GM12878 (cell line): ENCODE data around the gene H2AZ1. TPM values are rescaled to one million over a fixed set of nuclear protein-coding genes. Genes with fewer than 3 reads are reported as not detected.
A peak's percentile ranks its signal among the peaks of the same experiment; 100 is the strongest.

Source experiments
- BHLHE40 ChIP-seq, 2 experiments: fragments of 450-650 bp in 1 of 2; IDR thresholded peaks; 2 replicates each; pipeline ENCODE4 v1.6.1; 2011 to 2017; ENCODE audit warnings: low read depth in 2 of 2, borderline replicate concordance in 1 of 2, improper control_type of control experiment in 1 of 2, low read length in 1 of 2, mild to moderate bottlenecking in 1 of 2
- BMI1 ChIP-seq: fragments of 450-650 bp; IDR thresholded peaks from 2 replicates; pipeline ENCODE4 v1.6.1; 2016; ENCODE audit warnings: mild to moderate bottlenecking, moderate library complexity, borderline replicate concordance
- BRCA1 ChIP-seq: IDR thresholded peaks from 2 replicates; pipeline ENCODE4 v1.6.1; 2011; ENCODE audit warnings: low read depth, low read length, improper control_type of control experiment
- CBFB ChIP-seq: IDR thresholded peaks from 2 replicates; pipeline ENCODE4 v1.6.1; 2016; ENCODE audit warnings: antibody characterized with exemption, low read depth
- CBX3 ChIP-seq: fragments of 200-600 bp; sonication (generic); IDR thresholded peaks from 2 replicates; pipeline ENCODE4 v1.6.1; 2016; ENCODE audit warnings: low read depth, borderline replicate concordance
- CEBPB ChIP-seq, 2 experiments: fragments of 150-350 bp in 1 of 2; IDR thresholded peaks; 2 replicates each; pipeline ENCODE4 v1.6.1; 2012 to 2014; ENCODE audit warnings: low read depth in 2 of 2, low read length in 2 of 2, borderline replicate concordance in 1 of 2, inconsistent platforms in 1 of 2
- CHD4 ChIP-seq: fragments of 200-600 bp; sonication (generic); IDR thresholded peaks from 2 replicates; pipeline ENCODE4 v1.6.1; 2016; ENCODE audit warnings: mild to moderate bottlenecking
- CREB1 ChIP-seq: IDR thresholded peaks from 2 replicates; pipeline ENCODE4 v1.6.1; 2012; ENCODE audit warnings: low read depth, mild to moderate bottlenecking, inconsistent platforms
- ETV6 ChIP-seq, 2 experiments: fragments of 450-650 bp in 1 of 2; IDR thresholded peaks in 1 of 2; conservative IDR thresholded peaks in 1 of 2; 2 replicates each; pipeline ENCODE4 v1.6.1; 2014; ENCODE audit warnings: antibody characterized with exemption in 1 of 2, borderline replicate concordance in 1 of 2, low read depth in 1 of 2, mild to moderate bottlenecking in 1 of 2, moderate library complexity in 1 of 2
- EZH2 ChIP-seq: IDR thresholded peaks from 2 replicates; pipeline ENCODE4 v1.6.1; 2012; ENCODE audit warnings: low read depth, mild to moderate bottlenecking, control low read depth, inconsistent platforms, low read length, borderline replicate concordance; ENCODE audit not compliant: control insufficient read depth
- GATAD2B ChIP-seq: fragments of 450-650 bp; conservative IDR thresholded peaks from 2 replicates; pipeline ENCODE4 v1.6.1; 2017; ENCODE audit warnings: low read depth, mild to moderate bottlenecking, moderate library complexity
- HDGF ChIP-seq: fragments of 450-650 bp; IDR thresholded peaks from 2 replicates; pipeline ENCODE4 v1.6.1; 2016; ENCODE audit warnings: antibody characterized with exemption
- JUNB ChIP-seq: IDR thresholded peaks from 2 replicates; pipeline ENCODE4 v1.6.1; 2016; ENCODE audit warnings: antibody characterized with exemption, mild to moderate bottlenecking
- KAT2A ChIP-seq: conservative IDR thresholded peaks from 2 replicates; pipeline ENCODE4 v1.6.1; 2011; ENCODE audit warnings: low read depth, low read length; ENCODE audit not compliant: control insufficient read depth
- MEF2A ChIP-seq: IDR thresholded peaks from 2 replicates; pipeline ENCODE4 v1.6.1; 2011; ENCODE audit warnings: low read depth, mild to moderate bottlenecking, low read length, moderate library complexity; ENCODE audit not compliant: insufficient read depth
- MXI1 ChIP-seq: fragments of 150-350 bp; IDR thresholded peaks from 2 replicates; pipeline ENCODE4 v1.6.1; 2011; ENCODE audit warnings: low read depth, mild to moderate bottlenecking, inconsistent platforms, low read length, improper control_type of control experiment
- NBN ChIP-seq: fragments of 450-650 bp; IDR thresholded peaks from 2 replicates; pipeline ENCODE4 v1.6.1; 2016
- PAX8 ChIP-seq: fragments of 450-650 bp; IDR thresholded peaks from 2 replicates; pipeline ENCODE4 v1.6.1; 2017; ENCODE audit warnings: mild to moderate bottlenecking, moderate library complexity
- PML ChIP-seq: IDR thresholded peaks from 2 replicates; pipeline ENCODE4 v1.6.1; 2012; ENCODE audit warnings: low read length, inconsistent platforms
- POLR2AphosphoS2 ChIP-seq: IDR thresholded peaks from 2 replicates; pipeline ENCODE4 v1.6.1; 2011; ENCODE audit warnings: low read depth, mild to moderate bottlenecking, low read length, improper control_type of control experiment, moderate library complexity
- SIN3A ChIP-seq: IDR thresholded peaks from 2 replicates; pipeline ENCODE4 v1.6.1; 2012; ENCODE audit warnings: low read depth, low read length, improper control_type of control experiment
- SMAD1 ChIP-seq: fragments of 450-650 bp; IDR thresholded peaks from 2 replicates; pipeline ENCODE4 v1.6.1; 2018; ENCODE audit warnings: mild to moderate bottlenecking, low read depth; ENCODE audit not compliant: partially characterized antibody
- SMAD5 ChIP-seq: IDR thresholded peaks from 2 replicates; pipeline ENCODE4 v1.6.1; 2016; ENCODE audit warnings: antibody characterized with exemption, low read depth
- ZNF24 ChIP-seq: fragments of 450-650 bp; IDR thresholded peaks from 2 replicates; pipeline ENCODE4 v1.6.1; 2017; ENCODE audit warnings: antibody characterized with exemption, mild to moderate bottlenecking
- polyA plus RNA-seq, 11 experiments: library from polyadenylated mRNA; depleted of rRNA in 4 of 11; unstranded in 6 of 11; stranded (reverse) in 5 of 11; fragments of >200 nt; fragmentation: Nextera tagmentation in 4 of 11; fragmentation: Illumina TruSeq in 1 of 11; extraction: Ambion mirVana in 4 of 11; extraction: Trizol in 1 of 11; gene quantifications; 1 replicate in 1 of 11; 2 replicates in 10 of 11; pipeline versions ENCODE4 v1.2.1 to v1.2.3, GENCODE V29; 2011 to 2016; ENCODE audit warnings: inconsistent platforms in 2 of 11, missing spikeins in 2 of 11, low read depth in 1 of 11
- total RNA-seq, 4 experiments: library from RNA; depleted of rRNA in 3 of 4; stranded (reverse); fragments of >200 nt in 3 of 4; fragmentation: Illumina TruSeq in 1 of 4; extraction: Trizol in 1 of 4; gene quantifications; 2 replicates each; pipeline versions ENCODE4 v1.2.1 to v1.2.3, GENCODE V29; 2013 to 2021
- TF ChIP-seq, protein P1 (sequence below): IDR thresholded peaks from 2 replicates; pipeline ENCODE4 v1.6.1; 2011; ENCODE audit warnings: borderline replicate concordance, low read depth, mild to moderate bottlenecking, moderate library complexity, mixed read lengths, low read length; ENCODE audit not compliant: insufficient read depth; ENCODE audit errors: extremely low read length
- TF ChIP-seq, protein P2 (sequence below): fragments of 450-650 bp; IDR thresholded peaks from 2 replicates; pipeline ENCODE4 v1.6.1; 2017; ENCODE audit warnings: mild to moderate bottlenecking, moderate library complexity

Gene H2AZ1
- total and polyA plus RNA-seq, 10 of the 15 experiments (the other 5 are each of a cell fraction or from before 2014, with no cell fraction given): 652 to 4,800 (median 898) TPM

DNA sequence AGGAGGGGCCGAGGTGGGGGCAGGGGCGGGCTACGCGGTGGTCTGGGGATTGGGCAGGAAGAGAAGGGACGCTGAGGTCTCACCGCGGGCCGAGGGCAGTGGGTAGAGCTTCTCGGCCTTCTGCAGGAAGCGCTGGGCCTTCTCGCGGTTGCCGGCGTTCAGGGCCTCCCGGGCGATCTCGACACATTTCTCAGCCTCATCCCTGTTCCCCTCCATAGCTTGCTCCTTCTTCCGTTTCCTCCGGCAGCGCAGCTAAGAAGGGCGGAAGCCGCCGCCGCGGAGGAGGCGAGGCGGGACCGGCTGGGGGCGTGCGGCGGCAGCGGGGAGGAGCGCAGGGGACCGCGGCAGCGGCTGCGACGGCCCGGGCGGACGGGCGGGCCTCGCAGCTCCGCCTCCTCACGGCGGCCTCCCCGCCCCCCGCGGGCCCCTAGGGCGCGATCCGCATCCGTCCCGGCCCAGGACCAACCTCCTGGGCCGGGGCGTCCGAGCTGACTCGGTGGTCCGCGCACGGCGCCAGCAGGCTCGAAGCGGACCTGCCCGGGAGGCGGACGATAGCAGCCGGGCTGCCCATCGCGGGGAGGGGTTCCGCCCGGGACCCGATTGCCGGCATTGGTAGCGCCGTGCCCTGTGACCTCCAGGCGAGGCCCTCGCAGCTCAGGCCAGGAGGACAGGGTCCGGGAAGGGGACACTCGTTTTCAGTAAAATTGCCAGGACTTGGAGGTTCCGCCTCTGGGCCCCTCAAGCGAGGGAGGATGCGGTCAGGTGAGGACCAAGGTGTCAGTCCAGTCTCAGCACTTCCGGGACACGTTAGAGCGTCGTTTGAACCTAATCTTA, 3.5 kb downstream of the H2AZ1 start, which contains the start of gene DNAJB14 (continued):
- TF ChIP-seq BMI1: no peak
- TF ChIP-seq SMAD1: no peak
- TF ChIP-seq BHLHE40 (IDR thresholded peaks at IDR 0.05; ENCODE audit: borderline replicate concordance in 1 of 2, low read depth in 2 of 2, low read length in 1 of 2): peak; percentile 42 to 91; a peak in 3 of 4 replicates
- no peak for TF ChIP-seq PAX8
- TF ChIP-seq ETV6 (conservative IDR thresholded peaks at IDR 0.05 in 1 of 2, IDR thresholded peaks at IDR 0.05 in 1 of 2; ENCODE audit: borderline replicate concordance in 1 of 2, low read depth in 1 of 2): peak in 1 of 2 experiments; percentile 36; a peak in 1 of 4 replicates
- TF ChIP-seq CBX3: no peak
- TF ChIP-seq HDGF: peak; percentile 26; the same call in 1 of the 2 replicates
- peak; percentile 69; the same call in 1 of the 2 replicates for TF ChIP-seq PML
- TF ChIP-seq GATAD2B: peak; percentile 96
- no peak for TF ChIP-seq BRCA1
- peak; percentile 75 for TF ChIP-seq MXI1
- peak; percentile 61; the same call in 1 of the 2 replicates for TF ChIP-seq SMAD5
- TF ChIP-seq CEBPB (IDR thresholded peaks at IDR 0.05; ENCODE audit: borderline replicate concordance in 1 of 2, low read depth in 2 of 2, low read length in 2 of 2): no peak
- TF ChIP-seq EZH2: no peak
- TF ChIP-seq ZNF24: no peak
- no peak for TF ChIP-seq CBFB
- TF ChIP-seq, protein P1, sequence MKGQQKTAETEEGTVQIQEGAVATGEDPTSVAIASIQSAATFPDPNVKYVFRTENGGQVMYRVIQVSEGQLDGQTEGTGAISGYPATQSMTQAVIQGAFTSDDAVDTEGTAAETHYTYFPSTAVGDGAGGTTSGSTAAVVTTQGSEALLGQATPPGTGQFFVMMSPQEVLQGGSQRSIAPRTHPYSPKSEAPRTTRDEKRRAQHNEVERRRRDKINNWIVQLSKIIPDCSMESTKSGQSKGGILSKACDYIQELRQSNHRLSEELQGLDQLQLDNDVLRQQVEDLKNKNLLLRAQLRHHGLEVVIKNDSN: no peak
- peak; percentile 87 for TF ChIP-seq POLR2AphosphoS2
- TF ChIP-seq CREB1: no peak
- TF ChIP-seq MEF2A: 0 out of 2 replicates have a peak, but pooled peaks have one; percentile 43
- no peak for TF ChIP-seq CHD4
- TF ChIP-seq NBN: no peak
- TF ChIP-seq SIN3A: no peak; the same call in 1 of the 2 replicates
- TF ChIP-seq JUNB: no peak
- TF ChIP-seq, protein P2, sequence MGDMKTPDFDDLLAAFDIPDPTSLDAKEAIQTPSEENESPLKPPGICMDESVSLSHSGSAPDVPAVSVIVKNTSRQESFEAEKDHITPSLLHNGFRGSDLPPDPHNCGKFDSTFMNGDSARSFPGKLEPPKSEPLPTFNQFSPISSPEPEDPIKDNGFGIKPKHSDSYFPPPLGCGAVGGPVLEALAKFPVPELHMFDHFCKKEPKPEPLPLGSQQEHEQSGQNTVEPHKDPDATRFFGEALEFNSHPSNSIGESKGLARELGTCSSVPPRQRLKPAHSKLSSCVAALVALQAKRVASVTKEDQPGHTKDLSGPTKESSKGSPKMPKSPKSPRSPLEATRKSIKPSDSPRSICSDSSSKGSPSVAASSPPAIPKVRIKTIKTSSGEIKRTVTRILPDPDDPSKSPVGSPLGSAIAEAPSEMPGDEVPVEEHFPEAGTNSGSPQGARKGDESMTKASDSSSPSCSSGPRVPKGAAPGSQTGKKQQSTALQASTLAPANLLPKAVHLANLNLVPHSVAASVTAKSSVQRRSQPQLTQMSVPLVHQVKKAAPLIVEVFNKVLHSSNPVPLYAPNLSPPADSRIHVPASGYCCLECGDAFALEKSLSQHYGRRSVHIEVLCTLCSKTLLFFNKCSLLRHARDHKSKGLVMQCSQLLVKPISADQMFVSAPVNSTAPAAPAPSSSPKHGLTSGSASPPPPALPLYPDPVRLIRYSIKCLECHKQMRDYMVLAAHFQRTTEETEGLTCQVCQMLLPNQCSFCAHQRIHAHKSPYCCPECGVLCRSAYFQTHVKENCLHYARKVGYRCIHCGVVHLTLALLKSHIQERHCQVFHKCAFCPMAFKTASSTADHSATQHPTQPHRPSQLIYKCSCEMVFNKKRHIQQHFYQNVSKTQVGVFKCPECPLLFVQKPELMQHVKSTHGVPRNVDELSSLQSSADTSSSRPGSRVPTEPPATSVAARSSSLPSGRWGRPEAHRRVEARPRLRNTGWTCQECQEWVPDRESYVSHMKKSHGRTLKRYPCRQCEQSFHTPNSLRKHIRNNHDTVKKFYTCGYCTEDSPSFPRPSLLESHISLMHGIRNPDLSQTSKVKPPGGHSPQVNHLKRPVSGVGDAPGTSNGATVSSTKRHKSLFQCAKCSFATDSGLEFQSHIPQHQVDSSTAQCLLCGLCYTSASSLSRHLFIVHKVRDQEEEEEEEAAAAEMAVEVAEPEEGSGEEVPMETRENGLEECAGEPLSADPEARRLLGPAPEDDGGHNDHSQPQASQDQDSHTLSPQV: no peak
- no peak for TF ChIP-seq KAT2A
